Suprapubic skin (tissue), 3 donors: ENCODE measurements around the gene ARHGDIB.

Experiments
- CTCF ChIP-seq, 2 donors: fragments of 200-600 bp in 1 of 2; fragments of 450-650 bp in 1 of 2; sonication (generic) in 1 of 2; IDR thresholded peaks; one replicate each; pipeline ENCODE4 v1.5.1; 2016 to 2019; ENCODE audit warnings: antibody characterized with exemption in 2 of 2, mild to moderate bottlenecking in 1 of 2, moderate library complexity in 1 of 2
- EP300 ChIP-seq: sonication (generic); formaldehyde crosslinking; IDR thresholded peaks from one replicate; pipeline ENCODE4 v1.6.1; 2017; ENCODE audit warnings: antibody characterized with exemption

DNA sequence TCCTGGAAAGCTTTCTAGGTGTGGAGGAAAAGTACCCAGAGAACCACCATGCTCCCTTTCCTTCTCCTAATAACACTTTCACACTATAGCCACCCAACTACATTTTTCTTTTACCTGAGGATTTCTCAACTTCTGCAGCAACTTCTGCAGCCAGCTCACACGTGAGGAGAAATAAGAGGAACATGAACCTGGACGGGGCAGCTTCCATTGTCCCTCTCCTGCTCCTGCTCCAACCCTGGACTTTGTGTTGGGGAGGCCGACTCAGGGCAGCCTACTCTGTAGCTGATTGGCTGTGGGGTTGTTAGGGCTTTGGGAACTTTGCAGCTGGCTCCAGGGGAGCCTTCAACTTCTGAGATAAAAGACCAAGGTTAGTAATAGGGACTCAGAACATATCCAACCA is 23.1 kb downstream of the ARHGDIB start, which contains the start of gene ERP27:
- TF ChIP-seq CTCF (IDR thresholded peaks at IDR 0.05) (no peak), EP300 (no peak)
